ENCODE data around the gene SLCO3A1.
"Not testable (repeated sequence)": the region's sequence is repeated elsewhere in the genome, so short reads cannot be mapped to it uniquely, and the experiment has no call there.

The SLCO3A1 gene

GRCh38 chr15:92053753-92054316, 200.3 kb downstream of the SLCO3A1 start:
- Histone ChIP-seq H3K36me3 (ENCODE audit: insufficient read depth, low read depth, low read length) (no peaks in the 10 kb centered on the region), H3K27me3 (ENCODE audit: insufficient read depth, low read length) (no peaks in the 10 kb centered on the region), H3K4me1 (ENCODE audit: insufficient read depth, low read length) (no peaks in the 10 kb centered on the region), H3K4me3 (ENCODE audit: low read length) (no peak overlapping the region), H3K9me3 (ENCODE audit: insufficient read depth, low read depth, low read length) (no peaks in the 10 kb centered on the region), H3K9ac (ENCODE audit: low read depth, low read length) (no peak overlapping the region), H3K27ac (ENCODE audit: low read length) (no peak overlapping the region)

GRCh38 chr15:92056875-92057274, 203.4 kb downstream of the SLCO3A1 start:
- Histone ChIP-seq H3K9ac (ENCODE audit: low read depth, low read length) (no peak overlapping the region), H3K27ac (ENCODE audit: low read length) (no peak overlapping the region), H3K4me1 (ENCODE audit: insufficient read depth, low read length) (no peaks in the 10 kb centered on the region), H3K4me3 (ENCODE audit: low read length) (no peak overlapping the region), H3K9me3 (ENCODE audit: insufficient read depth, low read depth, low read length) (no peaks in the 10 kb centered on the region), H3K36me3 (ENCODE audit: insufficient read depth, low read depth, low read length) (no peaks in the 10 kb centered on the region), H3K27me3 (ENCODE audit: insufficient read depth, low read length) (no peaks in the 10 kb centered on the region)

GRCh38 chr15:92059036-92059970, 205.8 kb downstream of the SLCO3A1 start:
- Histone ChIP-seq H3K4me1 (ENCODE audit: insufficient read depth, low read length) (no peaks in the 10 kb centered on the region), H3K9ac (ENCODE audit: low read depth, low read length) (no peak overlapping the region), H3K36me3 (ENCODE audit: insufficient read depth, low read depth, low read length) (no peaks in the 10 kb centered on the region), H3K9me3 (ENCODE audit: insufficient read depth, low read depth, low read length) (no peaks in the 10 kb centered on the region), H3K27ac (ENCODE audit: low read length) (no peak overlapping the region), H3K27me3 (ENCODE audit: insufficient read depth, low read length) (no peaks in the 10 kb centered on the region), H3K4me3 (ENCODE audit: low read length) (no peak overlapping the region)

- not testable (repeated sequence) for H3K27ac ChIP-seq (ENCODE audit: low read length); H3K4me3 ChIP-seq (ENCODE audit: low read length); H3K9ac ChIP-seq (ENCODE audit: low read depth, low read length)
Observed at GRCh38 chr15:92059971-92060311, 206.4 kb downstream of the SLCO3A1 start.

GRCh38 chr15:92061511-92062195, 208.1 kb downstream of the SLCO3A1 start:
- H3K27ac ChIP-seq (ENCODE audit: low read length): no peak overlapping the region
- no peaks in the 10 kb centered on the region for H3K27me3 ChIP-seq (ENCODE audit: insufficient read depth, low read length)
- no peaks in the 10 kb centered on the region for H3K4me1 ChIP-seq (ENCODE audit: insufficient read depth, low read length)
- H3K9me3 ChIP-seq (ENCODE audit: insufficient read depth, low read depth, low read length): no peaks in the 10 kb centered on the region
- no peak overlapping the region for H3K9ac ChIP-seq (ENCODE audit: low read depth, low read length)
- H3K36me3 ChIP-seq (ENCODE audit: insufficient read depth, low read depth, low read length): no peaks in the 10 kb centered on the region
- H3K4me3 ChIP-seq (ENCODE audit: low read length): no peak overlapping the region

More at GRCh38 chr15:92059971-92060311, 206.4 kb downstream of the SLCO3A1 start:
- not testable (repeated sequence) for H3K4me1 ChIP-seq (ENCODE audit: insufficient read depth, low read length); H3K36me3 ChIP-seq (ENCODE audit: insufficient read depth, low read depth, low read length); H3K27me3 ChIP-seq (ENCODE audit: insufficient read depth, low read length); H3K9me3 ChIP-seq (ENCODE audit: insufficient read depth, low read depth, low read length)

GRCh38 chr15:92062505-92062904, 209.0 kb downstream of the SLCO3A1 start:
- Histone ChIP-seq H3K4me3 (ENCODE audit: low read length) (no peak overlapping the region), H3K36me3 (ENCODE audit: insufficient read depth, low read depth, low read length) (no peaks in the 10 kb centered on the region), H3K4me1 (ENCODE audit: insufficient read depth, low read length) (no peaks in the 10 kb centered on the region), H3K9me3 (ENCODE audit: insufficient read depth, low read depth, low read length) (no peaks in the 10 kb centered on the region), H3K27ac (ENCODE audit: low read length) (no peak overlapping the region), H3K27me3 (ENCODE audit: insufficient read depth, low read length) (no peaks in the 10 kb centered on the region), H3K9ac (ENCODE audit: low read depth, low read length) (no peak overlapping the region)

GRCh38 chr15:92068121-92068520, 214.6 kb downstream of the SLCO3A1 start:
- H3K9me3 ChIP-seq (ENCODE audit: insufficient read depth, low read depth, low read length): no peaks in the 10 kb centered on the region
- no peak overlapping the region for H3K9ac ChIP-seq (ENCODE audit: low read depth, low read length)
- no peak overlapping the region for H3K27ac ChIP-seq (ENCODE audit: low read length)
- no peaks in the 10 kb centered on the region for H3K36me3 ChIP-seq (ENCODE audit: insufficient read depth, low read depth, low read length)
- H3K27me3 ChIP-seq (ENCODE audit: insufficient read depth, low read length): no peaks in the 10 kb centered on the region
- H3K4me3 ChIP-seq (ENCODE audit: low read length): no peak overlapping the region
- H3K4me1 ChIP-seq (ENCODE audit: insufficient read depth, low read length): peaks cover 2% of the 10 kb centered on the region; the same call in 1 of the 2 replicates

GRCh38 chr15:92069308-92070250, 216.1 kb downstream of the SLCO3A1 start:
- H3K4me1 ChIP-seq (ENCODE audit: insufficient read depth, low read length): peaks cover 7% of the 10 kb centered on the region; the same call in 1 of the 2 replicates
- no peaks in the 10 kb centered on the region for H3K36me3 ChIP-seq (ENCODE audit: insufficient read depth, low read depth, low read length)
- no peaks in the 10 kb centered on the region for H3K9me3 ChIP-seq (ENCODE audit: insufficient read depth, low read depth, low read length)
- no peak overlapping the region for H3K27ac ChIP-seq (ENCODE audit: low read length)
- no peaks in the 10 kb centered on the region for H3K27me3 ChIP-seq (ENCODE audit: insufficient read depth, low read length)
- no peak overlapping the region for H3K4me3 ChIP-seq (ENCODE audit: low read length)
- no peak overlapping the region for H3K9ac ChIP-seq (ENCODE audit: low read depth, low read length)

GRCh38 chr15:92070251-92070650, 216.7 kb downstream of the SLCO3A1 start:
- H3K36me3 ChIP-seq (ENCODE audit: insufficient read depth, low read depth, low read length); H3K9ac ChIP-seq (ENCODE audit: low read depth, low read length); H3K27ac ChIP-seq (ENCODE audit: low read length); H3K9me3 ChIP-seq (ENCODE audit: insufficient read depth, low read depth, low read length); H3K27me3 ChIP-seq (ENCODE audit: insufficient read depth, low read length); H3K4me3 ChIP-seq (ENCODE audit: low read length); H3K4me1 ChIP-seq (ENCODE audit: insufficient read depth, low read length): not testable (repeated sequence)

- no peaks in the 10 kb centered on the region for H3K9me3 ChIP-seq (ENCODE audit: insufficient read depth, low read depth, low read length)
- H3K27me3 ChIP-seq (ENCODE audit: insufficient read depth, low read length): no peaks in the 10 kb centered on the region
- H3K27ac ChIP-seq (ENCODE audit: low read length): no peak overlapping the region
- no peak overlapping the region for H3K4me3 ChIP-seq (ENCODE audit: low read length)
- no peak overlapping the region for H3K9ac ChIP-seq (ENCODE audit: low read depth, low read length)
- no peaks in the 10 kb centered on the region for H3K36me3 ChIP-seq (ENCODE audit: insufficient read depth, low read depth, low read length)
- peaks cover 7% of the 10 kb centered on the region; the same call in 1 of the 2 replicates for H3K4me1 ChIP-seq (ENCODE audit: insufficient read depth, low read length)
Observed at GRCh38 chr15:92071045-92071634, 217.6 kb downstream of the SLCO3A1 start.

Measured in iPS-20b (cell line).